Endodermal cell (in vitro differentiated cells): ENCODE measurements around the gene ASCC1. TPM values are rescaled to one million over a fixed set of nuclear protein-coding genes. Genes with fewer than 3 reads are reported as not detected.

ENCODE experiments used
- DNase-seq: peaks from one replicate; pipeline ENCODE4 v3.0.0-alpha.2; 2017
- H3K27ac ChIP-seq: 2 replicates; pipeline ENCODE4 v1.5.1; 2013; ENCODE audit warnings: mild to moderate bottlenecking, low read depth, low read length, moderate library complexity
- H3K27me3 ChIP-seq: 2 replicates; pipeline ENCODE4 v1.6.1; 2013; ENCODE audit warnings: mild to moderate bottlenecking, low read length, moderate library complexity; ENCODE audit not compliant: insufficient read depth, control insufficient read depth, poor library complexity, severe bottlenecking
- H3K36me3 ChIP-seq: 2 replicates; pipeline ENCODE4 v1.7.0; 2013; ENCODE audit warnings: mild to moderate bottlenecking, low read length, moderate library complexity; ENCODE audit not compliant: control insufficient read depth, insufficient read depth
- H3K4me1 ChIP-seq: one replicate; pipeline ENCODE4 v1.7.0; 2013; ENCODE audit warnings: low read length; ENCODE audit not compliant: control insufficient read depth, insufficient read depth
- H3K4me3 ChIP-seq: 2 replicates; pipeline ENCODE4 v1.5.1; 2013; ENCODE audit warnings: mild to moderate bottlenecking, low read length, moderate library complexity
- H3K9ac ChIP-seq: 2 replicates; pipeline ENCODE4 v1.6.1; 2013; ENCODE audit warnings: mild to moderate bottlenecking, low read length, moderate library complexity; ENCODE audit not compliant: poor library complexity, severe bottlenecking; ENCODE audit errors: extremely low read depth
- H3K9me3 ChIP-seq: 2 replicates; pipeline ENCODE4 v1.6.1; 2013; ENCODE audit warnings: mild to moderate bottlenecking, low read length, moderate library complexity; ENCODE audit not compliant: control insufficient read depth
- H3K27ac Mint-ChIP-seq: 2 replicates; pipeline ENCODE4 v1.8.0; 2020; ENCODE audit warnings: mixed read lengths
- H3K27me3 Mint-ChIP-seq: 2 replicates; pipeline ENCODE4 v1.8.0; 2021; ENCODE audit warnings: mild to moderate bottlenecking, mixed read lengths; ENCODE audit not compliant: insufficient read depth
- H3K36me3 Mint-ChIP-seq: 2 replicates; pipeline ENCODE4 v1.8.0; 2020; ENCODE audit warnings: low read depth, mixed read lengths
- H3K4me1 Mint-ChIP-seq: 2 replicates; pipeline ENCODE4 v1.8.0; 2020; ENCODE audit warnings: mixed read lengths
- H3K4me3 Mint-ChIP-seq: 2 replicates; pipeline ENCODE4 v1.8.0; 2020; ENCODE audit warnings: mild to moderate bottlenecking, moderate library complexity, mixed read lengths
- H3K9me3 Mint-ChIP-seq: 2 replicates; pipeline ENCODE4 v1.8.0; 2020; ENCODE audit warnings: mild to moderate bottlenecking, mixed read lengths
- WGBS, 2 experiments: methylation state at CpG; one replicate each; pipeline versions ENCODE4 v1.1.5 to v1.1.7; 2013; ENCODE audit warnings: missing lambda C conversion rate in 2 of 2, mixed read lengths in 1 of 2; ENCODE audit not compliant: insufficient coverage in 1 of 2, insufficient read length in 1 of 2; 5-methylcytosine and 5-hydroxymethylcytosine counted together
- total RNA-seq, 2 donors: library from RNA; stranded (reverse); fragmentation: NEBNext Ultra II Directional in 1 of 2; extraction: Animal tissue kit (Norgen Biotek cat#: 25700) in 1 of 2; gene quantifications; 2 replicates in 1 of 2; 3 replicates in 1 of 2; pipeline ENCODE4 v1.2.1, GENCODE V29; 2021
- TF ChIP-seq, protein P1 (sequence below): fragments of 200-600 bp; sonication (generic); conservative IDR thresholded peaks from 2 replicates; pipeline ENCODE4 v1.5.0; 2021; ENCODE audit warnings: antibody characterized with exemption, mild to moderate bottlenecking

ASCC1 gene
- total RNA-seq, 2 donors from 2014 or later = 29.2 to 34.0 TPM

DNA sequence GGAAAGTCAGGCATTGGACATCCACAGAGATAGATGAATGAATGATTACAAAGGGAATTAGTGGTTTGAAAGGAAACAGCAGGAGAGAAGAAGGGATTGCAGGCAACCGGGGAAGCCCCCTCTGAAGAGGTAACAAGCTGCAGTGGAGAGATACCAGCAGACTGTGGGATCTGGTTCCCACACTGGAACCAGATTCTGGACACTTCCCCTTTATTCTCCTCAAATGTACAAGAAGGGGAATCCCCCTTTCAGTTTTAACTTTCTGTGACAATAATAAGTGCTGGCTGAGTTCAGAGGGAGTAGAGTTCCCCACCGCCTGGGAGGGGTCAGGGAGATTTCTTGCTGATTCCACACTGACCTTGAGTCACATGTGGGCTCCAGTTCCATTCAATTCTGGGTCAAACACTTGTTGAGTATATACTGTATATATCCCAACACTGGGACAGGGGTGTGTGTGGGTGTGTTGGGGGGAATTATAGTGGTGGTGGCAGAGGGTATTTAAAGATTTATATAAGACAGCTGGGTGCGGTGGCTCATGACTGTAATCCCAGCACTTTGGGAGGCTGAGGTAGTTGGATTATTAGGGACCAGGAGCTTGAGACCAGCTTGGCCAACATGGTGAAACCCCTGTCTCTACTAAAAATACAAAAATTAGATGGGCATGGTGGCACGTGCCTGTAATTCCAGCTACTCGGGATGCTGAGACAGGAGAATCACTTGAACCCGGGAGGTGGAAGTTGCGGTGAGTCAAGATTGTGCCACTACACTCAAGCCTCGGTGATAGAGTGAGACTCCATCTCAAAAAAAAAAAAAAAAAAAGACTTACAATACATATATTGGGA is 41.2 kb upstream of the ASCC1 start:
- TF ChIP-seq, protein P1, sequence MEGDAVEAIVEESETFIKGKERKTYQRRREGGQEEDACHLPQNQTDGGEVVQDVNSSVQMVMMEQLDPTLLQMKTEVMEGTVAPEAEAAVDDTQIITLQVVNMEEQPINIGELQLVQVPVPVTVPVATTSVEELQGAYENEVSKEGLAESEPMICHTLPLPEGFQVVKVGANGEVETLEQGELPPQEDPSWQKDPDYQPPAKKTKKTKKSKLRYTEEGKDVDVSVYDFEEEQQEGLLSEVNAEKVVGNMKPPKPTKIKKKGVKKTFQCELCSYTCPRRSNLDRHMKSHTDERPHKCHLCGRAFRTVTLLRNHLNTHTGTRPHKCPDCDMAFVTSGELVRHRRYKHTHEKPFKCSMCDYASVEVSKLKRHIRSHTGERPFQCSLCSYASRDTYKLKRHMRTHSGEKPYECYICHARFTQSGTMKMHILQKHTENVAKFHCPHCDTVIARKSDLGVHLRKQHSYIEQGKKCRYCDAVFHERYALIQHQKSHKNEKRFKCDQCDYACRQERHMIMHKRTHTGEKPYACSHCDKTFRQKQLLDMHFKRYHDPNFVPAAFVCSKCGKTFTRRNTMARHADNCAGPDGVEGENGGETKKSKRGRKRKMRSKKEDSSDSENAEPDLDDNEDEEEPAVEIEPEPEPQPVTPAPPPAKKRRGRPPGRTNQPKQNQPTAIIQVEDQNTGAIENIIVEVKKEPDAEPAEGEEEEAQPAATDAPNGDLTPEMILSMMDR = no peak
- no peak overlapping the region for H3K4me3 ChIP-seq
- no peaks in the 10 kb centered on the region for H3K27me3 ChIP-seq
- Mint-ChIP-seq H3K36me3 (no peaks in the 10 kb centered on the region), H3K27ac (peak overlapping the region; percentile 7), H3K4me3 (no peak overlapping the region), H3K27me3 (no peaks in the 10 kb centered on the region), H3K9me3 (no peaks in the 10 kb centered on the region), H3K4me1 (peaks cover 52% of the 10 kb centered on the region)
- H3K9me3 ChIP-seq = no peaks in the 10 kb centered on the region
- no peak overlapping the region for H3K9ac ChIP-seq
- WGBS, 2 experiments = 89 to 100% methylated on average over 5 to 7 of the region's 8 CpGs
- H3K4me1 ChIP-seq = peaks cover 11% of the 10 kb centered on the region
- H3K36me3 ChIP-seq = no peaks in the 10 kb centered on the region
- H3K27ac ChIP-seq = no peak overlapping the region
- no peak for DNase-seq

DNA sequence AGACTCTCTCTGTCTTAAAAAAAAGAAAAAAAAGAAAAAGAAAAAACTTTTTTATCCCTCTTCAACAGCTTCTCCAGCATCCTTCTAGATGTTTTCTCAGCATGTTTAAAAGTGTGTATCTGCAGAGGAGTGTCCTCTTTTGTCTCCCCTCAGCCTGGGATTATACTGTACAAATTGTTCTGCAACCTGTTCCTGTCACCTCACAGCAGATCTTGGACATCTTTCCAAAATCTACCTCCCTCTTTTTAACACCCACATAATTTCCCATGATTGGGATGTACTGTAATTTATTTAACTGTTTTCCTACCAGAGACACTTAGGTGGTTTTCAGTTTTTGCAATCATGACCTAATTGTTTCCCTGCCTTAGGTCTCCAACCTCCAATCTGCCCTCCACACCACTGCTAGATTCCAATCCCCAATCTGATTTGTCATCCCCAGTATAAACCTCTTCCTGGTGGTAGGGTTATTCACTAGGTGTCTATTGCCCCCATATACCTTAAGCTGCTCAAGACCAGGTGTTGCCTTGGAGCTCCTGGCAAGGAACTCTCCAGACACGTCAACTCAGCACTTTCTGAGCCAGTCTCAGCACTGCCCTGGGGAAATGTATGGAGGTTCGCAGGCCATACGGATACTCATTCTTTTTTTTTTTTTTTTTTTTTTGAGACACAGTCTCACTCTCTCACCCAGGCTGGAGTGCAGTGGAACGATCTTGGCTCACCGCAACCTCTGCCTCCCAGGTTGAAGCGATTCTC is 40.1 kb upstream of the ASCC1 start:
- Mint-ChIP-seq H3K27ac (no peak overlapping the region), H3K4me3 (no peak overlapping the region), H3K9me3 (no peaks in the 10 kb centered on the region), H3K36me3 (no peaks in the 10 kb centered on the region), H3K4me1 (peaks cover 44% of the 10 kb centered on the region), H3K27me3 (no peaks in the 10 kb centered on the region)
- no peak overlapping the region for H3K27ac ChIP-seq
- no peaks in the 10 kb centered on the region for H3K27me3 ChIP-seq
- TF ChIP-seq, protein P1 = no peak
- H3K4me1 ChIP-seq = peaks cover 11% of the 10 kb centered on the region
- H3K36me3 ChIP-seq = no peaks in the 10 kb centered on the region
- no peaks in the 10 kb centered on the region for H3K9me3 ChIP-seq
- no peak overlapping the region for H3K4me3 ChIP-seq
- no peak overlapping the region for H3K9ac ChIP-seq
- DNase-seq = no peak
- 93 to 100% methylated on average over 4 to 6 of the region's 6 CpGs for WGBS, 2 experiments

DNA sequence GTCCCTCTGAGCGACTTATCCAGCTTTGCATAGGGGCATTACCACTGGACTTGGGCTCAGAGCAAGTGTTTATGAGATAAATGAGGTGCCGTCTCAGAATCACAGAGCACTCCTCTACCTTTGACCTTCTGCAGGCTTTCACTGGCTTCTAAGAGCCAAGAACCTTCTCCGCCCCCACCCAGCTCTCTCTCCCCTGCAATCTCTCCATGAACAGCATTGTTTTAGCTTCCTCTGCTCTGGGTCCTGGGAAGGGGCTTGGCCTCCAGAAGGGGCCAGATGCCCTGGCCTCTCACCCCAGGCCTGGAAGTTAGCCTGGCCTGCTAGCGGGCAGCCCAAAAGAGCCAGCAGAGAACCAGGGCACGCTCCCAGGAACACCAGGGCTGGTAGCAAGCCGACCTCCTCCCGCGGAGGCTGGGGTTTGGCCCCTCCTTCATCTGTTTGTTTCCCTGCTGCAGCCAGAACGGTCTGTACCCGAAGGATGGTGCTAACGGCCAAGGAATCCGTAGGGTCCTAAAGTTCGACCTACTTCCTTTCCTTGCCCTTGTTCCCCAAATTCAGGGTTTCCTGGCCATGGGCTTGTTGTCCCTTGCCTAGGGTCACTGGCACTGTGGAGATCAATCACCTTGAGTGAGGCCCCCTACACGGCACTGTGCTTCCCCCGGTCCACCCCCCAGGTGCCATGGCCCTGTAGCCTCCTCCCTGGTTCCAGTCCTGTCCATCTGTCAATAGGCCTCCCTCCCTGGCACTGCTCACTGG is 38.9 kb upstream of the ASCC1 start:
- Mint-ChIP-seq H3K4me3 (peak overlapping the region; percentile 44), H3K27me3 (no peaks in the 10 kb centered on the region), H3K27ac (peak overlapping the region; percentile 95), H3K9me3 (no peaks in the 10 kb centered on the region), H3K4me1 (peaks cover 37% of the 10 kb centered on the region), H3K36me3 (no peaks in the 10 kb centered on the region)
- peak; percentile 94 for DNase-seq
- H3K9me3 ChIP-seq = no peaks in the 10 kb centered on the region
- H3K27me3 ChIP-seq = no peaks in the 10 kb centered on the region
- H3K36me3 ChIP-seq = no peaks in the 10 kb centered on the region
- TF ChIP-seq, protein P1 = no peak
- H3K27ac ChIP-seq = peak overlapping the region; percentile 74
- peaks cover 5% of the 10 kb centered on the region for H3K4me1 ChIP-seq
- no peak overlapping the region for H3K9ac ChIP-seq
- 11 to 19% methylated on average over 12 to 15 of the region's 15 CpGs for WGBS, 2 experiments
- peak overlapping the region; percentile 54 for H3K4me3 ChIP-seq
